Karpas-422 (cell line): Measurements from ENCODE around the gene KLRC2. TPM values are rescaled to one million over a fixed set of nuclear protein-coding genes. Genes with fewer than 3 reads are reported as not detected.
"Not testable (repeated sequence)": the region's sequence is repeated elsewhere in the genome, so short reads cannot be mapped to it uniquely, and the experiment has no call there.

Experiments
- DNase-seq: peaks from one replicate; pipeline ENCODE4 v3.0.0-alpha.2; 2015
- H2AFZ ChIP-seq: fragments of 200-600 bp; sonication (generic); 2 replicates; pipeline ENCODE4 v1.6.1; 2014; ENCODE audit warnings: antibody characterized with exemption, low read length, mixed read lengths
- H3K27ac ChIP-seq: fragments of 200-600 bp; sonication (generic); 2 replicates; pipeline ENCODE4 v1.5.1; 2014; ENCODE audit warnings: mild to moderate bottlenecking, low read length, moderate library complexity
- H3K27me3 ChIP-seq: fragments of 200-600 bp; sonication (generic); 2 replicates; pipeline ENCODE4 v1.6.1; 2014; ENCODE audit warnings: low read length, mixed read lengths
- H3K36me3 ChIP-seq: fragments of 200-600 bp; sonication (generic); 2 replicates; pipeline ENCODE4 v1.6.1; 2014; ENCODE audit warnings: low read length, mixed read lengths; ENCODE audit not compliant: insufficient read depth
- H3K4me1 ChIP-seq: fragments of 200-600 bp; sonication (generic); 2 replicates; pipeline ENCODE4 v1.6.1; 2014; ENCODE audit warnings: mild to moderate bottlenecking, low read length, mixed read lengths
- H3K4me2 ChIP-seq: fragments of 200-600 bp; sonication (generic); 2 replicates; pipeline ENCODE4 v1.6.1; 2014; ENCODE audit warnings: low read length, low read depth, mild to moderate bottlenecking; ENCODE audit not compliant: poor library complexity, severe bottlenecking
- H3K4me3 ChIP-seq: fragments of 200-600 bp; sonication (generic); 2 replicates; pipeline ENCODE4 v1.5.1; 2014; ENCODE audit warnings: mild to moderate bottlenecking, antibody characterized with exemption, low read length, mixed read lengths
- H3K79me2 ChIP-seq: fragments of 200-600 bp; sonication (generic); 2 replicates; pipeline ENCODE4 v1.6.1; 2014; ENCODE audit warnings: mild to moderate bottlenecking, low read length, mixed read lengths
- H3K9ac ChIP-seq: fragments of 200-600 bp; sonication (generic); 2 replicates; pipeline ENCODE4 v1.6.0; 2014; ENCODE audit warnings: low read length
- H3K9me2 ChIP-seq: fragments of 200-600 bp; sonication (generic), shearing (Covaris generic); replicated peaks from 2 replicates; pipeline ENCODE4 v1.6.0; 2014; ENCODE audit warnings: mild to moderate bottlenecking, low read length, moderate library complexity; ENCODE audit not compliant: insufficient read depth
- H3K9me3 ChIP-seq: fragments of 300-700, 200-600 bp; sonication (generic); 2 replicates; pipeline ENCODE4 v1.6.1; 2014; ENCODE audit warnings: low read length, mixed read lengths
- H4K20me1 ChIP-seq: fragments of 200-600 bp; sonication (generic); 2 replicates; pipeline ENCODE4 v1.6.1; 2014; ENCODE audit warnings: mild to moderate bottlenecking, antibody characterized with exemption, low read length, low read depth; ENCODE audit not compliant: insufficient read depth
- total RNA-seq: library from RNA; depleted of rRNA; stranded (reverse); fragments of >200 nt; shearing (Covaris generic); gene quantifications from 2 replicates; pipeline ENCODE4 v1.2.3, GENCODE V29; 2014; ENCODE audit warnings: low replicate concordance; rRNA removed

The KLRC2 gene
- total RNA-seq, result not detected in 2 replicates

DNA sequence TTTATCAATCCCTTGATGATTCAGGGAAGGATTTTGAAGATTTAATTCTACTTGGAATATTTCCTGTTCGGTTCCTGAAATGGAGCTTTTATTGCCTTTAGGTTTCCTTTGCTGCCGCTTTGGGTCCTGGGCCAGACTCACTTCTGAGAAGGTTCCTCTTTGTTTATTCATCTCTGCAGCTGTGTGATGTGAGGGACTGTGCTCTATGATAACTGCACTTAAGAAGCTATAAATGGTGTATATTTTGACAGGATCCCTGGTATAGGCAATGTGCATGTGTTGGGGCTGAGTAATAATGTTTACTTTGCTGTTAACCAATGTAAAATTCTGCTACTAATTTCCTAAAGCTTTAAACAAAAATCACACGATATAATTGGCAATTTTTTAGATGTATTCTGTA, at the start of gene KLRC2:
KLRC2 (minus strand) TSS at position 195 of the 400 bp plus-strand sequence; CDS start at position 171, 24 bp downstream.
- not testable (repeated sequence) for H4K20me1 ChIP-seq, H3K4me3 ChIP-seq, H3K27me3 ChIP-seq, H3K4me2 ChIP-seq, H3K27ac ChIP-seq, H3K4me1 ChIP-seq, H3K79me2 ChIP-seq, H3K9ac ChIP-seq, H3K9me3 ChIP-seq, DNase-seq, H3K36me3 ChIP-seq, H2AFZ ChIP-seq, H3K9me2 ChIP-seq

GRCh38 chr12:10481901-10482300, 46.1 kb upstream of the KLRC2 start:
- H3K4me2 ChIP-seq, H3K27ac ChIP-seq, H3K9me3 ChIP-seq, H3K36me3 ChIP-seq, H3K4me1 ChIP-seq, H3K27me3 ChIP-seq, H3K4me3 ChIP-seq, H2AFZ ChIP-seq, H3K9me2 ChIP-seq, H3K79me2 ChIP-seq, DNase-seq, H4K20me1 ChIP-seq, H3K9ac ChIP-seq: not testable (repeated sequence)

DNA sequence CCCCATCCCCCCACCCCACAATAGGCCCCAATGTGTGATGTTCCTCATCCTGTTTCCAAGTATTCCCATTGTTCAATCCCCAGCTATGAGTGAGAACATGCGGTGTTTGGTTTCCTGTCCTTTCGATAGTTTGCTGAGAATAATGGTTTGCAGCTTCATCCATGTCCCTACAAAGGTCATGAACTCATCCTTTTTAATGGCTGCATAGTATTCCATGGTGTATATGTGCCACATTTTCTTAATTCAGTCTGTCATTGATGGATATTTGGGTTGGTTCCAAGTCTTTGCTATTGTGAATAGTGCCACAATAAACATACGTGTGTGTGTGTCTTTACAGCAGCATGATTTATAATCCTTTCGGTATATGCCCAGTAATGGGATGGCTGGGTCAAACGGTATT, 37.0 kb upstream of the KLRC2 start:
- DNase-seq, H3K4me1 ChIP-seq, H3K27ac ChIP-seq, H3K79me2 ChIP-seq, H3K4me2 ChIP-seq, H3K27me3 ChIP-seq, H3K4me3 ChIP-seq, H2AFZ ChIP-seq, H3K9me3 ChIP-seq, H3K36me3 ChIP-seq, H4K20me1 ChIP-seq, H3K9me2 ChIP-seq, H3K9ac ChIP-seq: not testable (repeated sequence)

- Histone ChIP-seq H3K79me2 (no peaks in the 10 kb centered on the region), H3K4me1 (no peaks in the 10 kb centered on the region), H3K4me3 (no peak overlapping the region), H3K9ac (no peak overlapping the region), H3K36me3 (no peaks in the 10 kb centered on the region), H4K20me1 (no peaks in the 10 kb centered on the region), H3K9me2 (no peaks in the 10 kb centered on the region), H3K27me3 (no peaks in the 10 kb centered on the region), H3K27ac (no peak overlapping the region), H2AFZ (no peak overlapping the region), H3K9me3 (no peaks in the 10 kb centered on the region), H3K4me2 (no peak overlapping the region)
- no peak for DNase-seq
Observed at GRCh38 chr12:10469701-10470100, 33.9 kb upstream of the KLRC2 start.

- Histone ChIP-seq H3K4me1 (no peaks in the 10 kb centered on the region), H3K9me2 (no peaks in the 10 kb centered on the region), H3K9ac (no peak overlapping the region), H3K27ac (no peak overlapping the region), H3K36me3 (no peaks in the 10 kb centered on the region), H3K79me2 (no peaks in the 10 kb centered on the region), H3K4me3 (no peak overlapping the region), H3K27me3 (no peaks in the 10 kb centered on the region), H4K20me1 (no peaks in the 10 kb centered on the region), H3K4me2 (no peak overlapping the region), H2AFZ (no peak overlapping the region), H3K9me3 (no peaks in the 10 kb centered on the region)
- no peak for DNase-seq
Observed at GRCh38 chr12:10466311-10466710, 30.5 kb upstream of the KLRC2 start.

DNA sequence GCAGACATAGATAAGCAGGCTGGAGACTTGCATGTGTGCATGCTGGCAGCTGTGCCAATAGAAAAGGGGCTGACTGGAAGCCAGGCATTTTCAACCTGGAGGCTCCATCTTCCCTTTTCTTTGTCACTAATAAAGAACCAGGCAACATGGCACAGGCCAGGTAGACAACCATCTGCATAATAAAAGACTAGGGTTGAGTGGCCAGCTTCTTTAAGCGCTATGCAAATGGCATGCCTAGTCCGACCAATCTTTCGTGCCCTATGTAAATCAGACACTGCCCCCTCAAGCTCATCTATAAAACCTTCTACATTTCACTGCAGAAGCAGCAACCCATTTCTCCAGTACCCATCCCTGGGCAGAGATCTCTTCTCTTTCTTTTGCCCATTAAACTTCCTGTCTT, 21.9 kb upstream of the KLRC2 start:
- no peak overlapping the region for H3K27ac ChIP-seq
- H4K20me1 ChIP-seq, result no peaks in the 10 kb centered on the region
- no peak overlapping the region for H3K4me2 ChIP-seq
- no peaks in the 10 kb centered on the region; the same call in none of the 2 replicates for H3K9me3 ChIP-seq
- H3K4me1 ChIP-seq, result no peaks in the 10 kb centered on the region
- no peak overlapping the region for H3K4me3 ChIP-seq
- H3K79me2 ChIP-seq, result no peaks in the 10 kb centered on the region
- no peaks in the 10 kb centered on the region for H3K9me2 ChIP-seq
- no peaks in the 10 kb centered on the region for H3K36me3 ChIP-seq
- DNase-seq, result no peak
- H2AFZ ChIP-seq, result no peak overlapping the region
- no peaks in the 10 kb centered on the region for H3K27me3 ChIP-seq
- no peak overlapping the region for H3K9ac ChIP-seq

DNA sequence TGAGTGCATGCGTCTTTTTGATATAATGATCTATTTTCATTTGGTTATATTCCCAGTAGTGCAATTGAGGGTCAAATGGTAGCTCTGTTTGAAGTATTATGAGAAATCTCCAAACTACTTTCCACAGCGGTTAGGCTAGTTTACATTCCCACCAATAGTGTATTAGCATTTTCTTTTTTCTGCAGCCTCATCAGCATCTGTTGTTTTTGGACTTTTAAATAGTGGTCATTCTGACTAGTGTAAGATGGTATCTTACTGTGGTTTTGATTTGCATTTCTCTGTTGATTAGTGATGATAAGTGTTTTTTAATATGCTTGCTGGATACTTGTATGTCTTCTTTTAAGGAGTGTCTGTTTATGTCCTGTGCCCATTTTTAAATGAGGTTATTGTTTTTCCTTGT, 21.0 kb upstream of the KLRC2 start:
- Histone ChIP-seq H2AFZ (no peak overlapping the region), H3K36me3 (no peaks in the 10 kb centered on the region), H3K4me3 (no peak overlapping the region), H3K9me2 (no peaks in the 10 kb centered on the region), H4K20me1 (no peaks in the 10 kb centered on the region), H3K4me2 (no peak overlapping the region), H3K4me1 (no peaks in the 10 kb centered on the region), H3K27ac (no peak overlapping the region), H3K27me3 (no peaks in the 10 kb centered on the region), H3K9me3 (no peaks in the 10 kb centered on the region; the same call in none of the 2 replicates), H3K79me2 (no peaks in the 10 kb centered on the region), H3K9ac (no peak overlapping the region)
- no peak for DNase-seq

- no peaks in the 10 kb centered on the region for H3K36me3 ChIP-seq
- H2AFZ ChIP-seq, result no peak overlapping the region
- H3K27ac ChIP-seq, result no peak overlapping the region
- no peaks in the 10 kb centered on the region for H3K4me1 ChIP-seq
- no peak overlapping the region for H3K4me3 ChIP-seq
- no peak for DNase-seq
- H3K9ac ChIP-seq, result no peak overlapping the region
- no peaks in the 10 kb centered on the region; the same call in none of the 2 replicates for H3K9me3 ChIP-seq
- H3K4me2 ChIP-seq, result no peak overlapping the region
- H3K79me2 ChIP-seq, result no peaks in the 10 kb centered on the region
- no peaks in the 10 kb centered on the region for H4K20me1 ChIP-seq
- no peaks in the 10 kb centered on the region for H3K9me2 ChIP-seq
- no peaks in the 10 kb centered on the region for H3K27me3 ChIP-seq
Observed at GRCh38 chr12:10455766-10456165, 20.0 kb upstream of the KLRC2 start.

GRCh38 chr12:10454531-10454930, 18.7 kb upstream of the KLRC2 start:
- no peaks in the 10 kb centered on the region for H3K9me2 ChIP-seq
- no peaks in the 10 kb centered on the region for H3K4me1 ChIP-seq
- no peak overlapping the region for H3K4me3 ChIP-seq
- no peaks in the 10 kb centered on the region for H3K36me3 ChIP-seq
- no peaks in the 10 kb centered on the region; the same call in none of the 2 replicates for H3K9me3 ChIP-seq
- no peak for DNase-seq
- no peak overlapping the region for H3K4me2 ChIP-seq
- H3K9ac ChIP-seq, result no peak overlapping the region
- no peak overlapping the region for H3K27ac ChIP-seq
- H2AFZ ChIP-seq, result no peak overlapping the region
- H4K20me1 ChIP-seq, result no peaks in the 10 kb centered on the region
- H3K27me3 ChIP-seq, result no peaks in the 10 kb centered on the region
- H3K79me2 ChIP-seq, result no peaks in the 10 kb centered on the region
